ENCODE results near the gene PRPSAP1. TPM values are rescaled to one million over a fixed set of nuclear protein-coding genes. Genes with fewer than 3 reads are reported as not detected.
"Not testable (repeated sequence)": the region's sequence is repeated elsewhere in the genome, so short reads cannot be mapped to it uniquely, and the experiment has no call there.

The PRPSAP1 gene
- total RNA-seq, 1 donor: 48.1 TPM

DNA sequence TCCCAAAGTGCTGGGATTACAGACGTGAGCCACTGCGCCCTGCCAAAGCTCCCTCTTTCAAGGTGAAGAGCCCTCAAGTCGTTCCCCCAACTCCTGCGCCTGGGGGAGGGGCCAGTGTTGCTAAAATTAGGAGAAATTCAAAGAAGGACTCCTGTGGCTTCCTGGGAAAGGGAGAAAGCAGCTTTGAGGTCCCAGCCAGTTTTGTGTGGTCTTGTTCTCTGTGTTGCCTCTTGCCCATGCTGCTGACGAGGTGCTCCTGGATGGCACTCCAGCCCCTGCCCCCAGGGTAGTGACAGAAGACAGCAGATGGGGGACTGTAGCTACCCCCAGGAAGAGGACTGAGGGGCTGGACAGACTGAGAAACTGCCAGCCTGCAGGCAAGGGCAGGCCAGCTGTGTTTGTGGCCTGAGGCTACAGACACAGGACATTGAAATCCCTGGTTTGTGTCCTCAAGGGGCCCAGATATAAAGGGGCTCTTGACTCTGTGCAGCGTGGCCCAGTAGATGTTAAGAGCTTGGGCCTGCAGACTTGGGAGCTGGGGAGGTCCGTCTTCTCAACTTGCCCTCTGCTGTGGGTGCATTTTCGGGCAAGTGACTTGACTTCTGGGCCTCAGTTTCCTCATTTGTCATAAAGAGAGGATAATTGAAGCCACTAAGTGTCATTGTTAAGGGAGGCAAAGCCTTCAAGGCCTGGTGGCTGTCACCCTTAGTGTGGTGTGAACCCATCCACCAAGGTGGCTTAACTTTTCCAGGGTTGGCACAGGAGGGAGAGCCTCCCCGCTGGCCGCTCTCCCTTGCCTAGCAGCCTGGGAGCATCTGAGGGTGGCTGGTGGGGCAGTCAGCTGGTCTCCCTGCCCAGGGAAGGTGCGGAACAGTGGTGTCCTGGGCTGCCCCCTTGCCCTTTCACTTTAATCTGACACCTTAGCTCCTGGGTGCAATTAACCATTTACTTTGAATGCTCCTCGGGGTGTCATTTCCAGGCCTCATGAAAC lies 84.4 kb downstream of the PRPSAP1 start:
- no peak for DNase-seq (ENCODE audit: low read depth)
- TF ChIP-seq CTCF (IDR thresholded peaks at IDR 0.05; ENCODE audit: insufficient read depth, low read length): no peak
- no peak overlapping the region for H3K4me3 ChIP-seq (ENCODE audit: low read depth, low read length)

DNA sequence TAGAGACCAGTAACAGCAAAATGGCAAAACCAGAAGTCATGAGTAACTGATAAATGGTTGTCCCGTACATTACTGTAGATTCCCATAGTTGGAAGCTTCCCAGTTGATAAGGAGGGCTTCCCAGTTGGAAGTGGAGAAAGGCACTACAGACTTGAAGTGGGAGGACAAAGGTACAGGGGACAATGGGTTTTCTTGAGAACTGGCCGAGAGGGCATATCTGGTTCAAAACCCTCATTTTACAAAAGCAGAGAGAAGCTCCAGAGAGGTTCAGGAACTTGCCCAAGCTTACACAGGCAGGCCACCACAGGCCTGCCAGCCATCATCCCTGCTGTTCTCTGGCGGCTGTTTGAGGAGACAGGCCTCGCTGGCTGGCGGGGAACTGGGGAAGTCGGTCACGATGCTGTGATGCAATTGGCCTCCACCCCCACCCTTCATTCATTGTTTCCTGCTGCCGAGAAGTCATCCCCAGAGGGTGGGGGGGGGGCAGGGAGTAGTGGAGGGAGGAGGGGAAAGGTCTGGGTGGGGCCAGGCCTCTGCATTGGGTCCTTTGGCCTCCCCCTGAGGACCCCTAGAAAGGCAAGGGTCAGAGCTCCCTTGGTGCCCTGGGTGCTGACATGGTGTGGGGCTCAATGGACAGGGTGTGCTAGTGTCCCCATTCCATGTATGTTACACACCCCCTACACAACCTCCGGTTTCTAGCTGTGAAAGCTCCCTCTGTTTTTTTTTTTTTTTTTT lies 85.5 kb downstream of the PRPSAP1 start:
- DNase-seq (ENCODE audit: low read depth): peak; percentile 83
- no peak overlapping the region for H3K4me3 ChIP-seq (ENCODE audit: low read depth, low read length)
- no peak for TF ChIP-seq CTCF (IDR thresholded peaks at IDR 0.05; ENCODE audit: insufficient read depth, low read length)

GRCh38 chr17:76267581-76268001 lies 86.1 kb downstream of the PRPSAP1 start:
- not testable (repeated sequence) for H3K4me3 ChIP-seq (ENCODE audit: low read depth, low read length); DNase-seq (ENCODE audit: low read depth)

GRCh38 chr17:76267051-76267576 lies 86.6 kb downstream of the PRPSAP1 start:
- H3K4me3 ChIP-seq (ENCODE audit: low read depth, low read length): peak overlapping the region; percentile 80
- TF ChIP-seq CTCF (IDR thresholded peaks at IDR 0.05; ENCODE audit: insufficient read depth, low read length): no peak
- DNase-seq (ENCODE audit: low read depth): no peak

DNA sequence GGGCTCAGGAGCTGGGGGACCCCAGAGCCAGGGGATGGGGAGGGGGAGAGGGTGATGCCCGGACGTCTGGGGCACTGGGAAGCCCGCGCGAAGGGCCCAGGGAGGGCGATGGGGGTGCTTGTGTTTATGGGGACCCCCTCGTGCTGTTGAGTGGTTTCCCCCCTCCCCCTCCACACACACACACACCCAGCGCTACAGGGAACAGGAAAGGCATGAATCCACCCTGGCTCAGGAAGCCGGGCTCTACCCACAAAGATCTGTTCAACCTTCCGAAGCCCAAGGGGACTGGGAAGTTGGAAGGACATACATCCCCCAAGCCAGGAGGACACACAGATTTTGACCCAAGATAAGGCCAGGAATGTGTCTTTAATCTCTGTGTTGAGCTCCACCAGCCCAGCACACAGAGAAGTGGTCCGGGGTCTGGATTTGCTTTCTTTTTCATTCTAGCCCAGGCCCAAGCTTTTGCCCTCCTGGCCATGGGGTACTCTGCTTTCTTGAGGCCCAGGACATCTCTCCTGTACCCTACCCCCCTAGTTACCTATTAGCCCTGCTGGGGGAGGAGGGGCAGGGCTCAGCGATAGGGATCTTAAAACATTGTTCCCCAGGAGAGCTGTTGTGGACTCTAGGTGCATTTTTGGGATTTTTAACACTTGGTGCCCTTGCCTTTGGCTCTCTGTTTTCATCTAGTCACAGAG lies 87.3 kb downstream of the PRPSAP1 start:
- H3K4me3 ChIP-seq (ENCODE audit: low read depth, low read length): peak overlapping the region; percentile 80
- no peak for TF ChIP-seq CTCF (IDR thresholded peaks at IDR 0.05; ENCODE audit: insufficient read depth, low read length)
- DNase-seq (ENCODE audit: low read depth): peak; percentile 46

DNA sequence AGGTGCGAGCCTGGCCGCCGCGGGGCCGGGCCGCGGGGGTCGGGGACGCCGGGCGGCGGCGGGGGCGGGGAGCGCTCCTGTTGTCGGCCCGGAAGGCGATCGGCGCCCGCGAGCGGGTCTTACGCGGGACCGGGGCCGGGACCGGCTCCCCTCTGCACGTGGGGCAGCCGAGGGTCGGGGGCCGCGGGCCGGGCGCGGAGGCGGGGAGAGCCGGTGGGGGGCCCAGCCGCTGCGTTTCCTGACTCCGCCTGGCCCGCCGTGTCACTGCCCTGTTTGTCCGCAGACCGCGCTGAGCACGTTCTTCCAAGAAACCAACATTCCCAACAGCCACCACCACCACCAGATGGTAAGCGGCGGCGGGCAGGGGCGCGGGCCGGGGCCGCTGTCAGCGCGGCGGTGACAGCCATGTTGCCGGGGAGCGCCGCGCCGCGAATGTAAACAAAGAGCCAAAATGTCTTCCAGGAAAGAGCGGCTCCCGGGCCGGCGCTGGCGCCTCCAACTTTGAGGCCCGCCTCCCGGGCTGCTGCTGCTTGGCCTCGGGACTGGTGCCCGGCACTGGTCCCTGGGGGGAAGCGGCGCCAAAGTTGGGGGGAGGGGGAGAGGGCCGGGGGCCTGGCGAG lies 88.0 kb downstream of the PRPSAP1 start:
- DNase-seq (ENCODE audit: low read depth): peak; percentile 52
- TF ChIP-seq CTCF (IDR thresholded peaks at IDR 0.05; ENCODE audit: insufficient read depth, low read length): no peak
- peak overlapping the region; percentile 80 for H3K4me3 ChIP-seq (ENCODE audit: low read depth, low read length)

Measured in fibroblast of the aortic adventitia (primary cell).